Activated naive CD8-positive, alpha-beta T cell treated with anti-CD3 and anti-CD28 coated beads for 36 hours (primary cell): Measurements from ENCODE around the gene PCBD2. TPM values are rescaled to one million over a fixed set of nuclear protein-coding genes. Genes with fewer than 3 reads are reported as not detected.
A peak's percentile ranks its signal among the peaks of the same experiment; 100 is the strongest.
"Not testable (repeated sequence)": the region's sequence is repeated elsewhere in the genome, so short reads cannot be mapped to it uniquely, and the experiment has no call there.

ENCODE experiments used
- DNase-seq: peaks from one replicate; pipeline ENCODE4 v3.0.0; 2021
- H3K27ac Mint-ChIP-seq: one replicate; pipeline ENCODE4 v1.8.0; 2022; ENCODE audit warnings: mild to moderate bottlenecking, moderate library complexity, mixed read lengths
- H3K27me3 Mint-ChIP-seq: one replicate; pipeline ENCODE4 v1.8.0; 2022; ENCODE audit warnings: mild to moderate bottlenecking, mixed read lengths
- H3K36me3 Mint-ChIP-seq: one replicate; pipeline ENCODE4 v1.8.0; 2021; ENCODE audit warnings: mild to moderate bottlenecking, mixed read lengths
- H3K4me1 Mint-ChIP-seq: one replicate; pipeline ENCODE4 v1.8.0; 2021; ENCODE audit warnings: mixed read lengths
- H3K4me3 Mint-ChIP-seq: one replicate; pipeline ENCODE4 v1.8.0; 2022; ENCODE audit warnings: mild to moderate bottlenecking, moderate library complexity, mixed read lengths
- H3K9me3 Mint-ChIP-seq: one replicate; pipeline ENCODE4 v1.8.0; 2022; ENCODE audit warnings: mixed read lengths
- total RNA-seq, 2 experiments: library from RNA; stranded (reverse); gene quantifications; one replicate each; pipeline ENCODE4 v1.2.3, GENCODE V29; 2021

Gene PCBD2
- total RNA-seq, 2 experiments from 2014 or later: 7.6 to 10.4 TPM

DNA sequence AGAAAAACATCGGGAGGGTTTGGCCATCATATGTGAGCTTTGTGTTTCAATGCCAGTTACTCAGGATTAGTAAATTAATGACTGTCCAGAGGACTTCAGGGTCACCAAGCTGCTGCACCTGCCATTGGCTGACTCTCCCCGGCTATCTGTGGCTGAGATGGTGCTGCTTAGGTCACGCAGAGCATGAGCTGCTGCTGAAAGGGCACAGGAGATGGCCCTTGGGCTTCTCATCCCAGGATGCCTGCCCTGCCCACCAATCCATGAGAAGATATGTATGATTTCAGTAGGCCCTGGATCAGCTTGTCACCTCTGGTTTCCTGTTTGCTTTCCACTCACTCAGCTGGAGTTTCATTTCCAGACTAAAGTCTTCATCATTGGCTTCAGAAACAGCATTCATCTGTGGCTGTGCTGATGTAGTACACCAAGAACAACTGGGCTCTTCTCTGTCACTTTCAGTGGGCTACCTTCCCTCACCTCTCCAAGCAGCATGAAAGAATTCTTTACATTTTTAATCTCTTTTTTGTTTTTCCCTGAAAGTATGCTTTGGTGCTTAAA lies 60.4 kb downstream of the PCBD2 start:
- Mint-ChIP-seq H3K27ac (peak overlapping the region; percentile 74), H3K36me3 (peaks cover 9% of the 10 kb centered on the region), H3K4me3 (no peak overlapping the region), H3K27me3 (no peaks in the 10 kb centered on the region), H3K4me1 (peaks cover 26% of the 10 kb centered on the region), H3K9me3 (peaks cover 1% of the 10 kb centered on the region)
- DNase-seq: no peak

DNA sequence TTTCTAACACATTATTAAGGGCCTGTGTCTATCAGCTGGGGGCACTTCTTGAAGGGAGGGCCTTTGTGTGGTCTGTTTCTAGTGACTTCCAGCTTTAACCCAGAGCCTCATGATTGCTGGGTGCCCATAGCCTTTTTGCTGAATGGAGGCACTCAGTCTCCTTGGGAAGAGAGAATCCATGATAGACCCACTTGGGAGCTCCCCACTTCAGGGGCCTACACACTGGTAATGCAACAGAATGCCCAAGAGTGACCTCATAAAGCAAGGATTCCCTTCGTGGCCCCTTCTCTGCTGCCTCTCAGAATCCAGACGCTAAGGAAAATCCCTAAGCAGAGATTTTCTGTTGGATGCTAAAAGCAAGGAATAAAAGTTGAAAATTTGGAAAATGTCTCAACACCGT lies 62.7 kb downstream of the PCBD2 start, which contains the start of gene CATSPER3:
Gene CATSPER3 (plus strand): TSS at position 301 of the 400 bp plus-strand sequence. CDS start 85 bp downstream, at position 386.
- H3K27ac Mint-ChIP-seq: no peak within 1 kb of the TSS
- H3K4me1 Mint-ChIP-seq: peaks cover 26% of the 10 kb centered on the region
- H3K27me3 Mint-ChIP-seq: no peaks in the 10 kb centered on the region
- no peak for DNase-seq
- H3K36me3 Mint-ChIP-seq: peaks cover 9% of the 10 kb centered on the region
- H3K9me3 Mint-ChIP-seq: peaks cover 1% of the 10 kb centered on the region
- H3K4me3 Mint-ChIP-seq: no peak within 1 kb of the TSS

GRCh38 chr5:134968055-134968454 lies 63.1 kb downstream of the PCBD2 start:
- peaks cover 1% of the 10 kb centered on the region for H3K9me3 Mint-ChIP-seq
- peaks cover 26% of the 10 kb centered on the region for H3K4me1 Mint-ChIP-seq
- H3K36me3 Mint-ChIP-seq: peaks cover 9% of the 10 kb centered on the region

DNA sequence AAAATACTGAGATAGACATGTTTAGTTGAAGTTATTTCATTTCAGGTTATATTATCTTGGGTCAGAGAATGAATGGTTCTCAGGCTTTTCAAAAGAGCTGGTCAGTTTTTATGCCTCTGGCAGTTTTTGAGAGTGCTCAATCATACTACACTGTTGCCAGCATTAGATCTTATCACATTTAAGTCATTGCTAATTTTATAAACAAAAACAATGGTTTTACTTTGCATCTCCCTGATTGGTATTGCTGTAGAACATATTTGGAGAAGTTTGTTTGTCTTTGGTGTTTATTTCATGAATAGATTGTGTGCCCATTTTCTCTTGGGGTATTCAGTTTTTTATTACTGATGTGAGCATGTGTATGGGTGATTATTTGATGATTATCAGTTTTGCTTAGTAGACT lies 64.2 kb downstream of the PCBD2 start:
- H3K4me1 Mint-ChIP-seq: peaks cover 19% of the 10 kb centered on the region
- peaks cover 9% of the 10 kb centered on the region for H3K36me3 Mint-ChIP-seq
- H3K4me3 Mint-ChIP-seq: no peak overlapping the region
- H3K27me3 Mint-ChIP-seq: no peaks in the 10 kb centered on the region
- no peak for DNase-seq
- H3K9me3 Mint-ChIP-seq: peaks cover 1% of the 10 kb centered on the region
- H3K27ac Mint-ChIP-seq: no peak overlapping the region

More at GRCh38 chr5:134968055-134968454, 63.1 kb downstream of the PCBD2 start:
- Mint-ChIP-seq H3K27ac (no peak overlapping the region), H3K4me3 (no peak overlapping the region), H3K27me3 (no peaks in the 10 kb centered on the region)
- DNase-seq: no peak

- no peak for DNase-seq
- Mint-ChIP-seq H3K27me3 (no peaks in the 10 kb centered on the region), H3K4me3 (no peak overlapping the region), H3K4me1 (no peaks in the 10 kb centered on the region), H3K9me3 (peaks cover 13% of the 10 kb centered on the region), H3K27ac (no peak overlapping the region), H3K36me3 (peaks cover 24% of the 10 kb centered on the region)
These were observed 70.3 kb downstream of the PCBD2 start for GRCh38 chr5:134975078-134975715.

- H3K4me3 Mint-ChIP-seq: no peak overlapping the region
These were observed 70.9 kb downstream of the PCBD2 start for GRCh38 chr5:134975843-134976242.

DNA sequence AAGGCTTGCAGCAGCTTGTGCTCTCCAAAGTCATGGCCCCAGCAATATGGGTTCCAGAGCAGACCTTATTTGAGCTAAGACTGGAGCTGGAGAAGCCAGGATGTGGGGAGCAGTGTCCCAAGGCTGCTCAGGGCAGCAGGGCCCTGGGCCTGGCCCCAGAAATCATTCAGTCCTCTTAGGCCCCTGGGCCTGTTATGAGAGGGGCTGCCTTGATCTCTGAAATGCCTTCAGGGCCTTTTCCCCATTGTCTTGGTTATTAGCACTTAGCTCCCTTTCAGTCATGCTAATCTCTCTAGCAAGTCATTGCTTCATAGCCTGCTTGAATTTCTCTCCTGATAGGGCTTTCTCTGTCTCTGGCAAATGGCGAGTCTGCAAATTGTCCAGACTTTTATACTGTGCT lies 71.9 kb downstream of the PCBD2 start:
- Mint-ChIP-seq H3K36me3 (peaks cover 26% of the 10 kb centered on the region), H3K9me3 (peaks cover 21% of the 10 kb centered on the region), H3K4me1 (no peaks in the 10 kb centered on the region), H3K27ac (no peak overlapping the region), H3K27me3 (no peaks in the 10 kb centered on the region), H3K4me3 (no peak overlapping the region)
- DNase-seq: no peak

More at GRCh38 chr5:134975843-134976242, 70.9 kb downstream of the PCBD2 start:
- H3K27ac Mint-ChIP-seq: no peak overlapping the region
- no peak for DNase-seq
- H3K9me3 Mint-ChIP-seq: peaks cover 14% of the 10 kb centered on the region
- H3K4me1 Mint-ChIP-seq: no peaks in the 10 kb centered on the region
- H3K27me3 Mint-ChIP-seq: no peaks in the 10 kb centered on the region
- peaks cover 24% of the 10 kb centered on the region for H3K36me3 Mint-ChIP-seq

- Mint-ChIP-seq H3K4me3 (no peak overlapping the region), H3K36me3 (peaks cover 25% of the 10 kb centered on the region), H3K27ac (no peak overlapping the region), H3K27me3 (peaks cover 6% of the 10 kb centered on the region), H3K4me1 (no peaks in the 10 kb centered on the region), H3K9me3 (peaks cover 33% of the 10 kb centered on the region)
- no peak for DNase-seq
These were observed 74.5 kb downstream of the PCBD2 start for GRCh38 chr5:134979416-134979815.

- Mint-ChIP-seq H3K36me3 (peaks cover 15% of the 10 kb centered on the region), H3K4me3 (no peak overlapping the region), H3K4me1 (no peaks in the 10 kb centered on the region), H3K27me3 (peaks cover 6% of the 10 kb centered on the region), H3K9me3 (peaks cover 30% of the 10 kb centered on the region), H3K27ac (no peak overlapping the region)
- no peak for DNase-seq
These were observed 77.3 kb downstream of the PCBD2 start for GRCh38 chr5:134982230-134982629.

GRCh38 chr5:134989266-134989830 lies 84.4 kb downstream of the PCBD2 start:
- no peaks in the 10 kb centered on the region for H3K27me3 Mint-ChIP-seq
- H3K36me3 Mint-ChIP-seq: peaks cover 2% of the 10 kb centered on the region
- no peak overlapping the region for H3K27ac Mint-ChIP-seq
- no peaks in the 10 kb centered on the region for H3K9me3 Mint-ChIP-seq
- no peaks in the 10 kb centered on the region for H3K4me1 Mint-ChIP-seq
- H3K4me3 Mint-ChIP-seq: no peak overlapping the region
- DNase-seq: no peak

GRCh38 chr5:134990183-134990582 lies 85.3 kb downstream of the PCBD2 start:
- not testable (repeated sequence) for H3K4me1 Mint-ChIP-seq, H3K27ac Mint-ChIP-seq, H3K4me3 Mint-ChIP-seq, H3K36me3 Mint-ChIP-seq, H3K27me3 Mint-ChIP-seq, DNase-seq, H3K9me3 Mint-ChIP-seq

DNA sequence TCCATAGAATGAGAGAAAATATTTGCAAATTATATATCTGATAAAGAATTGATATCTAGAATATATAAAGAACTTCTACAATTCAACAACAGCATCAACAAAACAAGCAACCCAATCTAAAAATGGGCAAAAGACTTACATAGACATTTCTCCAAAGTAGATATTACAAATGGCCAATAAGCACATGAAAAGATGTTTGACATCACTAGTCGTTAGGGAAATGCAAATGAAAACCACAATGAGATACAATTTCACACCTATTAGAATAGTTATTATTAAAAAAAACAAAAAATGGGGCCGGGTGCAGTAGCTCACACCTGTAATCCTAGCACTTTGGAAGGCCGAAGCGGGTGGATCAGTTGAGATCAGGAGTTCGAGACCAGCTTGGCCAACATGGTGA lies 87.2 kb downstream of the PCBD2 start:
- H3K27ac Mint-ChIP-seq: no peak overlapping the region
- H3K4me3 Mint-ChIP-seq: no peak overlapping the region
- no peaks in the 10 kb centered on the region for H3K27me3 Mint-ChIP-seq
- no peaks in the 10 kb centered on the region for H3K9me3 Mint-ChIP-seq
- H3K4me1 Mint-ChIP-seq: no peaks in the 10 kb centered on the region
- DNase-seq: no peak
- H3K36me3 Mint-ChIP-seq: peaks cover 2% of the 10 kb centered on the region

- H3K27ac Mint-ChIP-seq: no peak overlapping the region
- peaks cover 2% of the 10 kb centered on the region for H3K36me3 Mint-ChIP-seq
- no peak overlapping the region for H3K4me3 Mint-ChIP-seq
- no peaks in the 10 kb centered on the region for H3K9me3 Mint-ChIP-seq
- DNase-seq: no peak
- H3K4me1 Mint-ChIP-seq: no peaks in the 10 kb centered on the region
- no peaks in the 10 kb centered on the region for H3K27me3 Mint-ChIP-seq
These were observed 88.2 kb downstream of the PCBD2 start for GRCh38 chr5:134993161-134993560.

DNA sequence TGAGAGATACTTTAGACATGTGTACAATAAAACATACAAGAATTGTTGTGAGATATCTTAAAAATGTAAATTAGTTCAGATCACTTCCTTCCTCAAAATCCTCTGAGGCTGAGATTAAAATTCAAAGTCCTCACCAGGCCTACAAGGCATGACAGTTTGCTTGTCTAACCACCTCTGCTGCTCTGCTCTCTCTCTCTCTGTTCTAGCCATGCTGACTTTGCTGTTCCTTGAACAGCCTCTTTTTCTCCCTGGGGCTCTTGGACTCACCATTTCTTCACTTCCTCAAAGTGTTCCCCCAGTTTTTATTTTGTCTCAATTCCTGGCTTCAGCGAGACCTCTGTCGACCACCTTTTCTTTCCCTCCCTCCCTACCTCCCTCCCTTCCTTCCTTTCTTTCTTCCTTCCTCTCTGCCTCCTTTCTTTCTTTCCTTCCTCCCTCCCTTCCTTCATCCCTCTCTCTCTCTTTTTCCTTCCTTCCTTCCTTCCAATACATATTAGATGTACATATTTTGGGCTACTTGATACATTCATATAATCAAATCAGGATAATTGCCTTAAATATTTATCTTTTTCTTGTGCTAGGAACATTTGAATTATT lies 89.7 kb downstream of the PCBD2 start:
- Mint-ChIP-seq H3K27ac (no peak overlapping the region), H3K36me3 (peaks cover 2% of the 10 kb centered on the region), H3K9me3 (no peaks in the 10 kb centered on the region), H3K27me3 (no peaks in the 10 kb centered on the region), H3K4me3 (no peak overlapping the region), H3K4me1 (no peaks in the 10 kb centered on the region)
- DNase-seq: no peak

DNA sequence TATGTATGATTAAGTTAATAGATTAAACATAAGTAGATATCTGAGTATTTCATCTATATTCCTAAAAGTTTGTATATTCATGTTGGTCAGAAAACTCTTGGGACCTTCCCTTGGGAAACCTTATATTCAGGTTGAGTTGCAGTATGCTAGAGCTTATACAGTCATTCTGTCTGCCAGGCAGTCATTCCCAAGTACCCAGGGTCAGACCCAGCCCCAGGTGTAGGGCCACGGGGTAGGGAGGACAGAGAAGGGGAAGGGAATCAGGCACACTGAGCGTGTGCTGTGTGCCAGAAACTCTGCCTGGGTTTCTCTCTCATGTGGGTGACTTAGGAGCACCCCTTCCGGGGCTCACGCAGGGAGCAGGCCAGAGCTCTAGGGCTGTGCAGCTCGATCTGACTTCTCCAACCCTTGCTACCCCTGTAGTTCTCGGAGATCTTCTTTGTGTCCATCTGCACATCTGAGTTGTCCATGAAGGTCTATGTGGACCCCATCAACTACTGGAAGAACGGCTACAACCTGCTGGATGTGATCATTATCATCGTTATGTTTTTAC lies 91.0 kb downstream of the PCBD2 start:
- Mint-ChIP-seq H3K27ac (no peak overlapping the region), H3K4me1 (no peaks in the 10 kb centered on the region), H3K4me3 (no peak overlapping the region), H3K9me3 (no peaks in the 10 kb centered on the region), H3K36me3 (peaks cover 5% of the 10 kb centered on the region), H3K27me3 (peaks cover 2% of the 10 kb centered on the region)
- no peak for DNase-seq
